Measurements from ENCODE around the gene TPST1. TPM values are rescaled to one million over a fixed set of nuclear protein-coding genes. Genes with fewer than 3 reads are reported as not detected.

Gene TPST1
- total RNA-seq, 1 donor from 2014 or later, result 5.7 TPM

DNA sequence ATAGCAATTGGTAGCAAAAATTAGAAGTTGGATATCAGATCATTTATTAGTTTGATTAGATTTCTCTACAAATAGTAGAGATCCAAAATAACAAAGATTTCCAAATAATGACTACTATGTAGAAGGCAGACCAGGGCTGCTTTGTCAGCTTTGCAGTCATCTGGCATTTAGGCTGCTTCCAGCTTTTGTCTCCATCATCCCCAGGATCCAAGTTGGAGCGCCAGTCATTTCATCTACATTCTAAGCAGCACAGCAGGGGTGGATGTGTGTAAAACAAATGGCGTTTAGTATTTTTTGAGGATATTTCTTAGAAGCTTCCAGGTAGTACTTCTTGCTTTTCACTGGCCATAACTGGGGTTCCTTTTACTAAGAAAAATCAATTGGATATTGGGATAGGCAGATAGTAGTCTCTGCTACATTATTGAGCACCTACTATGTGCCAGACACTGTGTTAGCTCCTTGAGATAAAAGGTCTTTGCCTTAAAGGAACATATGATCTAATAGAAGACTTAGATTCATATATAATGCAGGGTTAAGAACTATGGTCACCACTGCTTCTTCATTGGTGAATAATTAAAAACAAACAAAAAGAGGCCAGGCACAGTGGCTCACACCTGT, 41.5 kb downstream of the TPST1 start:
- no peak for DNase-seq
- no peaks in the 10 kb centered on the region for H3K4me1 ChIP-seq
- intact Hi-C loops (cut with micrococcal nuclease), result no loop called here

DNA sequence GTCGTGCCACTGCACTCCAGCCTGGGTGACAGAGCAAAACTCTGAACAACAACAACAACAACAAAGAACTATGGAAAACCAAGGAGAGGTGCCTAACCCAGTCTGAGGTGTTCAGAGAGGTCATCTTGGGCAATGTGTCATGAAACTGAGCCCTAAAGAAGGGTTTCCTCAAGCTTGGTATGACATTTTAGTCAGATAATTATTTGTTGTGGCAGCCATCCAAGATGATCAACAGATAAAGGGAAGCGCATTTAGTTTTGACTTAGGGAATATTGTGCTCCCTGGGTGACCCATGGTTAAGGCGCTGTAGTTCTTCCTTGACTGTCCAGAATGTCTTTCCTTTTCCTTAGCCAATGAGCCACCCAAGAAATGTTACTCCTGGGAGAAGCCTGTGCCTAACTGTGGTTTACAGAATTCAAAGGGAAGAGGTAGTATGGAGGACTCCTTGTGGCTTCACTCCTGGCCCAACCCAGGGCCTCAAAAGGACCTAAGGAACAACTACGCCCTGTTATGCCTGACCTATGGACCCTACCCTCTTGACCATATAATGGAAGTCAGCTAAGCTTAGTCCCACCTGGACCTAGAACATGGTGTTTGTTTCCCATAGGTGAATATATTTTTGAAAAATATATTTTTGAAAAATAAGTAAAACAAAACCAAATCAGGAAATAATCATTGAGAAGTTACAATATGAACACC, 42.4 kb downstream of the TPST1 start:
- TF ChIP-seq, protein P1, sequence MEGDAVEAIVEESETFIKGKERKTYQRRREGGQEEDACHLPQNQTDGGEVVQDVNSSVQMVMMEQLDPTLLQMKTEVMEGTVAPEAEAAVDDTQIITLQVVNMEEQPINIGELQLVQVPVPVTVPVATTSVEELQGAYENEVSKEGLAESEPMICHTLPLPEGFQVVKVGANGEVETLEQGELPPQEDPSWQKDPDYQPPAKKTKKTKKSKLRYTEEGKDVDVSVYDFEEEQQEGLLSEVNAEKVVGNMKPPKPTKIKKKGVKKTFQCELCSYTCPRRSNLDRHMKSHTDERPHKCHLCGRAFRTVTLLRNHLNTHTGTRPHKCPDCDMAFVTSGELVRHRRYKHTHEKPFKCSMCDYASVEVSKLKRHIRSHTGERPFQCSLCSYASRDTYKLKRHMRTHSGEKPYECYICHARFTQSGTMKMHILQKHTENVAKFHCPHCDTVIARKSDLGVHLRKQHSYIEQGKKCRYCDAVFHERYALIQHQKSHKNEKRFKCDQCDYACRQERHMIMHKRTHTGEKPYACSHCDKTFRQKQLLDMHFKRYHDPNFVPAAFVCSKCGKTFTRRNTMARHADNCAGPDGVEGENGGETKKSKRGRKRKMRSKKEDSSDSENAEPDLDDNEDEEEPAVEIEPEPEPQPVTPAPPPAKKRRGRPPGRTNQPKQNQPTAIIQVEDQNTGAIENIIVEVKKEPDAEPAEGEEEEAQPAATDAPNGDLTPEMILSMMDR (IDR thresholded peaks at IDR 0.05; ENCODE audit: borderline replicate concordance), result no peak
- intact Hi-C loops (cut with micrococcal nuclease), result no loop called here
- Histone ChIP-seq H3K4me3 (no peak overlapping the region), H3K27ac (replicated peaks) (no peak overlapping the region), H3K9me3 (replicated peaks) (no peaks in the 10 kb centered on the region), H3K27me3 (ENCODE audit: low read depth) (no peaks in the 10 kb centered on the region), H3K4me1 (no peaks in the 10 kb centered on the region), H3K36me3 (no peaks in the 10 kb centered on the region)
- DNase-seq, result no peak

More for the DNA sequence above, 41.5 kb downstream of the TPST1 start:
- Histone ChIP-seq H3K27me3 (ENCODE audit: low read depth) (no peaks in the 10 kb centered on the region), H3K9me3 (replicated peaks) (no peaks in the 10 kb centered on the region), H3K36me3 (no peaks in the 10 kb centered on the region), H3K4me3 (no peak overlapping the region), H3K27ac (replicated peaks) (no peak overlapping the region)
- TF ChIP-seq, protein P1 (IDR thresholded peaks at IDR 0.05; ENCODE audit: borderline replicate concordance), result no peak

DNA sequence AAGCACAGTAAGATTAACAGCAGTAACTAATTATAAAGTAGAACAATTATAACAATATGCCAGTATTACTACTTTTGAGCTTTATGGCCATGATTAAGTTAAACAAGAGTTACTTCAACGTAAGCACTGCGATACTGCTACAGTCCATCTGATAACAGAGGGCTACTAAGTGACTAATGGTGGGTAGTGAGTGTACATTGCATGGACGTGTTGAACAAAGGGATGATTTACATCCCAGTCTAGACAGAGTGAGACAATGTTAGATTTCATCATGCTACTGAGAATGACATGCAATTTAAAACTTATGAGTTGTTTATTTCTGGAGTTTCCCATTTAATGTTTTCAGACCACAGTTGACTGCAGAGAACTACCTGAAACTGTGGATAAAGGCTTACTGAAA, 45.6 kb downstream of the TPST1 start:
- Histone ChIP-seq H3K27me3 (ENCODE audit: low read depth) (no peaks in the 10 kb centered on the region), H3K4me1 (no peaks in the 10 kb centered on the region), H3K4me3 (no peak overlapping the region), H3K27ac (replicated peaks) (no peak overlapping the region), H3K9me3 (replicated peaks) (no peaks in the 10 kb centered on the region), H3K36me3 (no peaks in the 10 kb centered on the region)
- TF ChIP-seq, protein P1 (IDR thresholded peaks at IDR 0.05; ENCODE audit: borderline replicate concordance), result no peak
- DNase-seq, result no peak
- intact Hi-C loops (cut with micrococcal nuclease), result no loop called here

DNA sequence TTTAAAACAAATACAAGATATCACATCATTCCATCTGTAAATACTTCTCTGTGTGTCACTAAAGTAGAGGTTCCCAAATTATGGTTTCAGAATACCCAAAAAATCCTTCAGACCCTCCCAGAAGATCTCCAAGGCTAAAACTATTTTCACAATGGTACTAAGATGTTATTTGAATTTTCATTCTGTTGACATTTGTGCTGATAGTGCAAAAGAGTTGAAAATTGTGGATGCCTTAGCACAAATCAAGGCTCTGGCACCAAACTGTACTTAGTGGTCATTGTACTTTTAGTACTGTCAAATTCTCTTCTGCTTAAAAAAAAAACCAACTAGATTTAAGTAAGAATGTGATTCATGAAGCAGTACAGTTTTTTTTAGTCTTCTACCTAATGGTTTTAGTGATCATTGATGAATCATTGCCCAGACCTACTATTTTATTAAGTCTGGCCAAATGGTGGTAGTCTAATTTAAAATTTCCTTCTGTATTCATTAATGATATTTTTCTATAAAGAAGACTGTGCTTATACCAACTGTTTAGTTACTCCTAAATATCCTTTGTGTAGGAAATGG, 50.5 kb downstream of the TPST1 start:
- H3K27me3 ChIP-seq (ENCODE audit: low read depth), result no peaks in the 10 kb centered on the region
- intact Hi-C loops (cut with micrococcal nuclease), result no loop called here
- no peaks in the 10 kb centered on the region for H3K36me3 ChIP-seq
- H3K4me1 ChIP-seq, result no peaks in the 10 kb centered on the region
- H3K9me3 ChIP-seq (replicated peaks), result no peaks in the 10 kb centered on the region
- no peak overlapping the region for H3K4me3 ChIP-seq
- no peak overlapping the region for H3K27ac ChIP-seq (replicated peaks)
- DNase-seq, result no peak
- TF ChIP-seq, protein P1 (IDR thresholded peaks at IDR 0.05; ENCODE audit: borderline replicate concordance), result no peak

DNA sequence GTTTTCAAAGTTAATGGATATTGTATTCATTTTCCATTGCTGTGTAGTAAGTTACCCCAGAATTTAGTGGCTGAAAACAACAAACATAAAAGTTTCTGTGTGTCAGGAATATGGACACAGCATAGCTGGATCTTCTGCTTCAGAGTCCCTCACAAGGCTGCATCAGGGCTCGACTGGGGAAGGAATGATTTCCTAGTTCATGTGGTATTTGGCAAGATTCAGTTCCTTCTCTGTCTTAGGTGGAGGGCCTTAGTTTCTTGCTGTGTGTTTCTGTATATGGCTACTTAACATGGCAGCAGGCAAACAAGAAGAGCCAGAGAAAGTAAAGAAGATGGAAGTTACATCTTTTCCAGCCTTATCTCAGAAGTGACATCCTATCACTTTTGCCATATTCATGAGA, 51.1 kb downstream of the TPST1 start:
- H3K4me3 ChIP-seq, result no peak overlapping the region
- no peaks in the 10 kb centered on the region for H3K27me3 ChIP-seq (ENCODE audit: low read depth)
- H3K27ac ChIP-seq (replicated peaks), result no peak overlapping the region
- H3K4me1 ChIP-seq, result no peaks in the 10 kb centered on the region
- DNase-seq, result no peak
- intact Hi-C loops (cut with micrococcal nuclease), result no loop called here
- H3K36me3 ChIP-seq, result no peaks in the 10 kb centered on the region
- TF ChIP-seq, protein P1 (IDR thresholded peaks at IDR 0.05; ENCODE audit: borderline replicate concordance), result no peak
- H3K9me3 ChIP-seq (replicated peaks), result no peaks in the 10 kb centered on the region
